ENCODE results near the gene SYNJ2.
A peak's percentile ranks its signal among the peaks of the same experiment; 100 is the strongest.

SYNJ2 gene

DNA sequence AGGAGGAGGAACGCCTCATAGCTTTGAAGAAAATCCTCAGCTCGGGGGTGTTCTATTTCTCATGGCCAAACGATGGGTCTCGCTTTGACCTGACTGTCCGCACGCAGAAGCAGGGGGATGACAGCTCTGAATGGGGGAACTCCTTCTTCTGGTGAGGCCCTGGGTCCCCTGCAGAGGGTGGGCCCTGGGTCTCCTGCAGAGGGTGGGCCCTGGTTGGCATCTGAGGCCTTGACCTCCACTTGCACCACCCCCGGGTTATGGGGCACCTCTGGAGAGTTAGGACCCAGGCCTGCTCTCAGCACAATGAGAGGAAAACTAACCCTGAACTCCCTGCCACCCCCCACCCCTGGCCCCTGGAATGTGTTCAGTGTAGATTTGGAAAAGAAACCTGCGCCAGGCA, 47.2 kb downstream of the SYNJ2 start:
- no peak for DNase-seq (ENCODE audit: low read depth)

DNA sequence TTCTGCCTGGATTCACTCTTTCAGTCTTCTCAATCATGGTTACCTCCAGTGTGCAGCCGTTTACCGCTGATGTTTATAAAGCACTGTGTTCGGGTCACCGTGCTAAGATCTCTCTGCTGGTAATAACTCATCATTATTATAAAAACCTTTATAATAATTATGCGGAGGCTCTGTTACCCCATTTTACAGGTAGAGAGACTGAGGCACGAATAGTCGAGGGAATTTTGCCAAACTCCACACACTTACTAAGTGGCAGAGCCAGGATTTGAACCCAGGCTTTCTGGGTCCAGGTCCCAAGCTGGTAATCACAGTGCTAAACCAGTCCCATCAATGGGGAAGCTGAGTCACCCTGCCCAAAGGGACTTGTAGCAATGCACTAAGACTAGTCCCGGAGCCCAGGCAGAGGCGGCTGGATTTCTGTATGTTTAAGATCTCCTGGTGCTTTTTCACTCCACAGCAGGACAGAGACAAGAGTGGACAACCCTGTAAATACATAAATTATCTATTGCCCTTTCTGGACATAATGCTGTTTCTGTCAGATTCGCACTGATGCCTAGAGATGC, 48.1 kb downstream of the SYNJ2 start:
- no peak for DNase-seq (ENCODE audit: low read depth)

DNA sequence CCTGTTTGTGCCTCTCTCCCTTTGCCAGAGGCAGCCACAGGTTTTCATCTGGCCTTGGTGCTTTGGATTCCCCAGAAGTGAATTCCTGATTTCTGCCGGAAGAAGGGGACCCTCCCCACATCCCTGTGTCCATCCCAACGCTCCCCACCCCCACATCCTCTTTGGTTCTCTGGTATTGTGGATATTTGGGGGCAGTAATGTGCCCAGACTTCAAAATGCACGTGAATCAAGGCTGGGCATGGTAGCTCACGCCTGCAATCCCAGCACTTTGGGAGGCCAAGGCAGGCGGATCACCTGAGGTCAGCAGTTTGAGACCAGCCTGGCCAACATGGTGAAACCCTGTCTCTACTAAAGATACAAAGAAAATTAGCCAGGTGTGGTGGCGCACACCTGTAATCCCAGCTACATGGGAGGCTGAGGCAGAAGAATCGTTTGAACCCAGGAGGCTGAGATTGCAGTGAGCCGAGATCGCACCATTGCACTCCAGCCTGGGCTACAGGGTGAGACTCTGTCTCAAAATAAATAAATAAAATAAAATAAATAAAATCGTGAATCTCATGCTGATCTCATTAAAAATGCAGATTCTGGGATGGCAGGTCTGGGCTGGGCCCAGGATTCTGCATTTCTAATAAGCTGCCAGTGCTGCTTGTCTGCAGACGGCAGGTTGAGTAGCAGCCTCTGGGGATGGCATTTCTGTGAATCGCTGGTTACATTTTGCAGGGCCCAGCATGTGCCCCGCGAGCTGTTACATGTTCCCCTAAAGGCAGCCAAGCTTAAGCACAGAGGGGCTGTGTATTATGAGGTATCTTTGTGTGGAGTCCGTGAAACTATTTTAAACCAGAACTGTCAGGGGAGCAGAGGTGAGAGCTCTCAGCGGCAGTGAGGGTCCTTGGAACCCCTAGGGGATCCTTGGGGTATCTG, 49.0 kb downstream of the SYNJ2 start:
- DNase-seq (ENCODE audit: low read depth), result no peak

GRCh38 chr6:158031381-158032353, 50.0 kb downstream of the SYNJ2 start:
- peak; percentile 79 for DNase-seq (ENCODE audit: low read depth)

DNA sequence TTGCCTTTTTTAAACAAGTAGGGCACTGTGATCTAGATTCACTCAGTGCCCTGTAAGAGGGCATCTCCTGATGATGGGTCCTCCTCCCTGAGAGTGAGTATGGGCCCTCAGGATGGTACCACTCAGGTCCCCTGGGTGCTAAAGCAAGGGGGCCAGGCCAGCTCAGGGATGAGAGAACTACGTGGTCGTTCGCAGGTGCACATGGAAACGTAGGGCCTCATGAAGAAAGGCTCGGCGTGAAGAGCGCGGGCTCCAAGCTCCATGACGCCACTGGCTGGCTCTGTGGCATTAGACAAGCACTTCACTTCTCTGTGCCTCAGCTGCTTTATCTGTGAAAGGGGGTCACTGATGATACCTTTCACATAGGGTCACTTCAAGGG, 50.7 kb downstream of the SYNJ2 start:
- DNase-seq (ENCODE audit: low read depth), result no peak

DNA sequence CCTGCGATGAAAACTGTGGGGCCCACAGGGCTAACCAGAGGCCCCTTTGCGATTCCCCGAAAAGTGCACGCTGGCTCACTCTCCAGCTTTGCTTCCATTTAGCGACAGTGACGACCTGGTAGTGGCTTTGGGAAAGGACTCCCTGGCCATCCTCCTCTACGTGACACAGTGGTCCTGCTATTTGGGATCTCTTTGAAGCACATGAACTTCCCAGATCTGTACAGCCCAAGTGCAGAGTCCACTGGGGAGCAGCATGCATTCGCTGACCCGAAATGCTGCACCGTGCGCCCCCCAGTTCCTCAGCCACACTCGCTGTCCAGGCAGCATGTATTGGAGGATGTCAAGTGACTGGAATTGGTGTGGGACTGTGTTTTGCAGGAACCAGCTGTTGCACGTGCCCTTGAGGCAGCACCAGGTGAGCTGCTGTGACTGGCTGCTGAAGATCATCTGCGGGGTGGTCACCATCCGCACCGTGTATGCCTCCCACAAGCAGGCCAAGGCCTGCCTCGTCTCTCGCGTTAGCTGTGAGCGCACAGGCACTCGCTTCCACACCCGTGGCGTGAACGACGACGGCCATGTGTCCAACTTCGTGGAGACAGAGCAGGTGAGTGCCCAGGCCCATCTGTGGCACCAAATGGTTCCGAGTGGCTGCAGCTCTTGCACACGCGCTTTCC, 51.6 kb downstream of the SYNJ2 start:
- no peak for DNase-seq (ENCODE audit: low read depth)

GRCh38 chr6:158033751-158034702, 52.4 kb downstream of the SYNJ2 start:
- DNase-seq (ENCODE audit: low read depth), result no peak

- no peak for DNase-seq (ENCODE audit: low read depth)
Observed at GRCh38 chr6:158036261-158036660, 54.6 kb downstream of the SYNJ2 start.

DNA sequence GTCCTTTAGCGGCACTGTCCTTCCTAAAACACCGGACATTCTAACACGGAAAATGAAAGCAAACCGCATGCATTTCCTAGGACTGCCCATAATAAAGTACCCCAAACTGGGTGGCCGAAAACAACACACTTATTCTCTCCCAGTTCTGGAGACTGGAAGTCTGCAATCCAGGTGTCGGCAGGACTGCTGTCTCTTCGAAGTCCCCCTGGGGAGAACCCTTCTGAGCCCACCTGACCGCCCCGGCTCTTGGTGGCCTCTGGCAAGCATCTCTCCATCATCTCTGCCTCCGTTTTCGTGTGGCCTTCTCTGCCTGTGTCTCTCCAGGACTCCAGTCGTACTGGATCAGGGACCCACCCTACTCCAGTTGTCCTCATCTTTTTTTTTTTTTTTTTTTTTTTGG, 55.4 kb downstream of the SYNJ2 start:
- no peak for DNase-seq (ENCODE audit: low read depth)

- DNase-seq (ENCODE audit: low read depth), result no peak
Observed at GRCh38 chr6:158037771-158038170, 56.1 kb downstream of the SYNJ2 start.

- no peak for DNase-seq (ENCODE audit: low read depth)
Observed at GRCh38 chr6:158038291-158039177, 56.9 kb downstream of the SYNJ2 start.

GRCh38 chr6:158039178-158039557, 57.5 kb downstream of the SYNJ2 start:
- DNase-seq (ENCODE audit: low read depth), result no peak

DNA sequence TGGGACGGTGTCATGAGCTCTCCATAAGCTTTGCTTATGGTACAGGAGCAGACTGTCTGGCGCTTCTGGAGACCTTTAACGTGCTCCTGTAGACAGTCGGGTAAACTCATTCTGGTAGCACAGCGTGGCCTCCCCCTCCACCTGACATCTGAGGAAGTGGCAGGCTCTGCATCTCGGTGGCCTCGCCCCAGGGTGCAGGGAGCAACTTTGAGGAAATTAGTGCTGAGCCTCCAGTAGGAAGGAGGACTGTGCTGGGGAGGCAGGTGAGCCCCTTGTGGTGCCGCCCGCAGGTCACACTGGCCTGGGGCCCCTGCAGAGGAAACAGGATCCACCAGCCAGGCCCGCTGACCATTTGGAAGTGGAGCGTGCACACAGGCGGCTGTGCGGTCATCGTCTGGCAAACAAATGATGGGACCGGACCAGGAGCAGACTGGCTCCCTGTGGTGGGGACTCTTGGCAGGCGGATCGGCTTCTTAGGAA, 57.9 kb downstream of the SYNJ2 start:
- DNase-seq (ENCODE audit: low read depth), result no peak

GRCh38 chr6:158040051-158040803, 58.6 kb downstream of the SYNJ2 start:
- peak; percentile 85 for DNase-seq (ENCODE audit: low read depth)

- DNase-seq (ENCODE audit: low read depth), result no peak
Observed at GRCh38 chr6:158040804-158041347, 59.2 kb downstream of the SYNJ2 start.

- DNase-seq (ENCODE audit: low read depth), result no peak
Observed at GRCh38 chr6:158041370-158041769, 59.7 kb downstream of the SYNJ2 start.

DNA sequence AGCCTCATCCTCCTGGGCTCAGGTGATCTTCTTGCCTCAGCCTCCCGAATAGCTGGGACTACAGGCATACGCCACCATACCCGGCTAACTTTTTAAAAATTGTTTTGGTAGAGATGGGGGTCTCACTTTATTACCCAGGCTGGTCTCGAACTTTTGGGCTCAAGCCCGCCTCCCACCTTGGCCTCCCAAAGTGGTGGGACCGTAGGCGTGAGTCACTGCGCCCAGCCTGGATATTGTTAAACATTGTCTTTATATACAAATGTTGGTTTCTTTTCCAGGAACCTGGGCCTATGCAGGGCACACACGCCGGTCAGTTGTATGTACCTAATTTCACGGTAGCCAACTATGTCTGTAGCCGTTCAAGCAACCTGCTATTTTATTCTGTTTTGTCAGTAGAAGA, 60.1 kb downstream of the SYNJ2 start:
- DNase-seq (ENCODE audit: low read depth), result no peak

DNA sequence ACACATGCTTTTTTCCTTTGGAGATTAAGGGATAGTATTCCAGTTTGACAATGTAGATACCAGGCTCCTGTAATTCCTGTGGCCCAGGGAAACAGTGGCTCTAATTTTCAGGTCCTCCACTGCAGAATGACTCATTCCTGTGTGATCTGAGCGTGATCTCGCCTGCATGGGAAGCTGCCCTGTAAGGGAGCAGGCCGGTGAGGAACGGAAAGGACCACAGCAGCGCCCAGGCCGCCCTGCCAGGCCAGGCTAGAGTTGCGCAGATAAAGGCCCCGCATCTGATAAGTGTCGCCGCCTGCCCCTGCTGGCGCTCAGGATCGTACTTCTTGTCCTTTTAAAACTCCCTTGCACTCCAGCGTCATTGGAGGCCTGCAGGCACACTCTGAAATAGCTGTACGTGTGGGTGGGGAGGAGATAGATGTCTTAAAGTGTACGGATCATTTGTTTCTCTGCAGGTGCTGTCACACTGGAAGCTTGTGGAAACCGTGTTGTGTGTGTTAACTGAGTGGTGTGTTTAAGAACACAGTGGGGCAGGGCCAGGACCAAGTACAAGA, 60.7 kb downstream of the SYNJ2 start:
- DNase-seq (ENCODE audit: low read depth), result peak; percentile 26
